ENCODE data around the gene SLC7A14.

DNA sequence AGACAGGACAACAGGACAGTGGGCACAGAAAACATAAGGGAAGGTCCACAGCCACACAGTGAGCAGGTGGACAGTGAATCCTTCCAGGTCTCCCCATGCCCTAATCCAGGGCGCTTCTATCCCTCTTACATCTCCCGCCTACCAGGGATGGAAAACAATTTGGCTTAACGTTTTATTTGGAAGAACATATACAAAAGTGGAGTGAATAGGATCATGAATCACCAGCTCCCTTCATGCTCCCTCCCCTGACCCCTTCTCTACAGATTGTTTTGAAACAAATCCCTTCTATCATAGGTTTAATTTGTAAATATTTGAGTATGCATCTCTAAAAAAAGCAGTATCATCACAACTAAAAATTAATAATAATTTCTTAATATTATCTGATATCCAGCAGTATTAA is 114.7 kb downstream of the SLC7A14 start:
- TF ChIP-seq, protein P1, sequence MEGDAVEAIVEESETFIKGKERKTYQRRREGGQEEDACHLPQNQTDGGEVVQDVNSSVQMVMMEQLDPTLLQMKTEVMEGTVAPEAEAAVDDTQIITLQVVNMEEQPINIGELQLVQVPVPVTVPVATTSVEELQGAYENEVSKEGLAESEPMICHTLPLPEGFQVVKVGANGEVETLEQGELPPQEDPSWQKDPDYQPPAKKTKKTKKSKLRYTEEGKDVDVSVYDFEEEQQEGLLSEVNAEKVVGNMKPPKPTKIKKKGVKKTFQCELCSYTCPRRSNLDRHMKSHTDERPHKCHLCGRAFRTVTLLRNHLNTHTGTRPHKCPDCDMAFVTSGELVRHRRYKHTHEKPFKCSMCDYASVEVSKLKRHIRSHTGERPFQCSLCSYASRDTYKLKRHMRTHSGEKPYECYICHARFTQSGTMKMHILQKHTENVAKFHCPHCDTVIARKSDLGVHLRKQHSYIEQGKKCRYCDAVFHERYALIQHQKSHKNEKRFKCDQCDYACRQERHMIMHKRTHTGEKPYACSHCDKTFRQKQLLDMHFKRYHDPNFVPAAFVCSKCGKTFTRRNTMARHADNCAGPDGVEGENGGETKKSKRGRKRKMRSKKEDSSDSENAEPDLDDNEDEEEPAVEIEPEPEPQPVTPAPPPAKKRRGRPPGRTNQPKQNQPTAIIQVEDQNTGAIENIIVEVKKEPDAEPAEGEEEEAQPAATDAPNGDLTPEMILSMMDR (IDR thresholded peaks at IDR 0.05 in 2 of 3, conservative IDR thresholded peaks at IDR 0.05 in 1 of 3; ENCODE audit: borderline replicate concordance in 1 of 3, insufficient read depth in 1 of 3, low read depth in 2 of 3, low read length in 2 of 3): no peak
- TF ChIP-seq ZNF274 (IDR thresholded peaks at IDR 0.05; ENCODE audit: low read depth, low read length) (no peak), POLR2AphosphoS5 (IDR thresholded peaks at IDR 0.05; ENCODE audit: low read depth, low read length) (no peak), CEBPB (IDR thresholded peaks at IDR 0.05; ENCODE audit: low read depth) (no peak), SRF (IDR thresholded peaks at IDR 0.05; ENCODE audit: low read depth) (no peak), ZFX (IDR thresholded peaks at IDR 0.05) (no peak), EGR1 (IDR thresholded peaks at IDR 0.05; ENCODE audit: low read depth) (no peak)
- TF ChIP-seq, protein P2, sequence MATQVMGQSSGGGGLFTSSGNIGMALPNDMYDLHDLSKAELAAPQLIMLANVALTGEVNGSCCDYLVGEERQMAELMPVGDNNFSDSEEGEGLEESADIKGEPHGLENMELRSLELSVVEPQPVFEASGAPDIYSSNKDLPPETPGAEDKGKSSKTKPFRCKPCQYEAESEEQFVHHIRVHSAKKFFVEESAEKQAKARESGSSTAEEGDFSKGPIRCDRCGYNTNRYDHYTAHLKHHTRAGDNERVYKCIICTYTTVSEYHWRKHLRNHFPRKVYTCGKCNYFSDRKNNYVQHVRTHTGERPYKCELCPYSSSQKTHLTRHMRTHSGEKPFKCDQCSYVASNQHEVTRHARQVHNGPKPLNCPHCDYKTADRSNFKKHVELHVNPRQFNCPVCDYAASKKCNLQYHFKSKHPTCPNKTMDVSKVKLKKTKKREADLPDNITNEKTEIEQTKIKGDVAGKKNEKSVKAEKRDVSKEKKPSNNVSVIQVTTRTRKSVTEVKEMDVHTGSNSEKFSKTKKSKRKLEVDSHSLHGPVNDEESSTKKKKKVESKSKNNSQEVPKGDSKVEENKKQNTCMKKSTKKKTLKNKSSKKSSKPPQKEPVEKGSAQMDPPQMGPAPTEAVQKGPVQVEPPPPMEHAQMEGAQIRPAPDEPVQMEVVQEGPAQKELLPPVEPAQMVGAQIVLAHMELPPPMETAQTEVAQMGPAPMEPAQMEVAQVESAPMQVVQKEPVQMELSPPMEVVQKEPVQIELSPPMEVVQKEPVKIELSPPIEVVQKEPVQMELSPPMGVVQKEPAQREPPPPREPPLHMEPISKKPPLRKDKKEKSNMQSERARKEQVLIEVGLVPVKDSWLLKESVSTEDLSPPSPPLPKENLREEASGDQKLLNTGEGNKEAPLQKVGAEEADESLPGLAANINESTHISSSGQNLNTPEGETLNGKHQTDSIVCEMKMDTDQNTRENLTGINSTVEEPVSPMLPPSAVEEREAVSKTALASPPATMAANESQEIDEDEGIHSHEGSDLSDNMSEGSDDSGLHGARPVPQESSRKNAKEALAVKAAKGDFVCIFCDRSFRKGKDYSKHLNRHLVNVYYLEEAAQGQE (IDR thresholded peaks at IDR 0.05; ENCODE audit: low read depth): no peak
- TF ChIP-seq, protein P3, sequence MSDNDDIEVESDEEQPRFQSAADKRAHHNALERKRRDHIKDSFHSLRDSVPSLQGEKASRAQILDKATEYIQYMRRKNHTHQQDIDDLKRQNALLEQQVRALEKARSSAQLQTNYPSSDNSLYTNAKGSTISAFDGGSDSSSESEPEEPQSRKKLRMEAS (IDR thresholded peaks at IDR 0.05): no peak
